Tibial nerve (tissue), 4 donors: Measurements from ENCODE around the gene SYNGR3. TPM values are rescaled to one million over a fixed set of nuclear protein-coding genes. Genes with fewer than 3 reads are reported as not detected.

Experiments
- DNase-seq, 2 donors: peaks; one replicate each; pipeline ENCODE4 v3.0.0-alpha.2; 2019; ENCODE audit warnings: low spot score in 2 of 2
- H3K27ac ChIP-seq, 4 donors: fragments of 200-600 bp; sonication (generic) in 3 of 4; one replicate each; pipeline ENCODE4 v1.5.1; 2017 to 2019; ENCODE audit warnings: mild to moderate bottlenecking in 1 of 4
- H3K27me3 ChIP-seq, 2 donors: fragments of 200-600 bp; sonication (generic) in 1 of 2; one replicate each; pipeline versions ENCODE4 v1.5.1 to v1.6.0; 2017 to 2019
- H3K36me3 ChIP-seq, 3 donors: fragments of 200-600 bp; sonication (generic); one replicate each; pipeline ENCODE4 v1.5.1; 2018 to 2019
- H3K4me1 ChIP-seq, 4 donors: fragments of 200-600 bp; sonication (generic) in 3 of 4; one replicate each; pipeline ENCODE4 v1.5.1; 2017 to 2019
- H3K4me3 ChIP-seq, 4 donors: fragments of 200-600 bp; sonication (generic) in 3 of 4; one replicate each; pipeline ENCODE4 v1.5.1; 2017 to 2019; ENCODE audit warnings: mild to moderate bottlenecking in 1 of 4, moderate library complexity in 1 of 4
- H3K9me3 ChIP-seq, 4 donors: fragments of 200-600 bp; sonication (generic) in 3 of 4; one replicate each; pipeline ENCODE4 v1.5.1; 2017 to 2019
- CTCF ChIP-seq, 5 experiments: fragments of 200-600 bp in 3 of 5; fragments of 450-650 bp in 2 of 5; sonication (generic) in 3 of 5; IDR thresholded peaks; one replicate each; pipeline ENCODE4 v1.5.1; 2016 to 2019; ENCODE audit warnings: antibody characterized with exemption in 5 of 5, mild to moderate bottlenecking in 3 of 5, moderate library complexity in 2 of 5
- EP300 ChIP-seq, 2 donors: sonication (generic); formaldehyde crosslinking; IDR thresholded peaks; one replicate each; pipeline ENCODE4 v1.6.1; 2017; ENCODE audit warnings: antibody characterized with exemption in 2 of 2, mild to moderate bottlenecking in 1 of 2
- POLR2A ChIP-seq, 2 donors: fragments of 450-650 bp; IDR thresholded peaks; one replicate each; pipeline ENCODE4 v1.6.1; 2017; ENCODE audit warnings: antibody characterized with exemption in 2 of 2, mild to moderate bottlenecking in 2 of 2, moderate library complexity in 2 of 2
- WGBS, 2 donors: methylation state at CpG; one replicate each; pipeline ENCODE4 v1.1.5; 2018; 5-methylcytosine and 5-hydroxymethylcytosine counted together
- total RNA-seq, 4 donors: library from RNA; depleted of rRNA; stranded (reverse); fragments of >200 nt; gene quantifications; one replicate each; pipeline ENCODE4 v1.1.0, GENCODE V29; 2016

SYNGR3 gene
- total RNA-seq, 4 donors from 2014 or later, result 3.9 TPM; not detected in 3

GRCh38 chr16:1999866-2000514, 10.2 kb downstream of the SYNGR3 start:
- Histone ChIP-seq H3K27me3 (no peaks in the 10 kb centered on the region), H3K4me1 (peaks cover 0 to 21% (median 14%) of the 10 kb centered on the region in 4 donors), H3K36me3 (peaks cover 20 to 78% (median 23%) of the 10 kb centered on the region in 3 donors), H3K27ac (no peak overlapping the region), H3K4me3 (no peak overlapping the region), H3K9me3 (no peaks in the 10 kb centered on the region)
- TF ChIP-seq CTCF (IDR thresholded peaks at IDR 0.05) (no peak), POLR2A (IDR thresholded peaks at IDR 0.05) (no peak), EP300 (IDR thresholded peaks at IDR 0.05) (no peak)
- 89 to 90% methylated on average over 23 of the region's 28 CpGs for WGBS, 2 donors
- DNase-seq, result no peak

GRCh38 chr16:2001035-2001434, 11.3 kb downstream of the SYNGR3 start:
- H3K27me3 ChIP-seq, result no peaks in the 10 kb centered on the region
- WGBS, 2 donors, result 90 to 97% methylated on average over 11 to 19 of the region's 19 CpGs
- H3K4me1 ChIP-seq, result peaks cover 0 to 31% (median 24%) of the 10 kb centered on the region in 4 donors
- no peak overlapping the region for H3K27ac ChIP-seq
- no peaks in the 10 kb centered on the region for H3K9me3 ChIP-seq
- no peak overlapping the region for H3K4me3 ChIP-seq
- no peak for DNase-seq
- TF ChIP-seq CTCF (IDR thresholded peaks at IDR 0.05) (no peak), EP300 (IDR thresholded peaks at IDR 0.05) (no peak), POLR2A (IDR thresholded peaks at IDR 0.05) (no peak)
- H3K36me3 ChIP-seq, result peaks cover 20 to 76% (median 23%) of the 10 kb centered on the region in 3 donors

GRCh38 chr16:2001456-2002355, 11.9 kb downstream of the SYNGR3 start:
- H3K27ac ChIP-seq, result no peak overlapping the region
- WGBS, 2 donors, result 93 to 95% methylated on average over 46 to 52 of the region's 53 CpGs
- H3K27me3 ChIP-seq, result no peaks in the 10 kb centered on the region
- no peak overlapping the region for H3K4me3 ChIP-seq
- DNase-seq, result no peak
- H3K4me1 ChIP-seq, result peaks cover 0 to 38% (median 30%) of the 10 kb centered on the region in 4 donors
- TF ChIP-seq EP300 (IDR thresholded peaks at IDR 0.05), result no peak
- no peak for TF ChIP-seq CTCF (IDR thresholded peaks at IDR 0.05)
- no peak for TF ChIP-seq POLR2A (IDR thresholded peaks at IDR 0.05)
- H3K36me3 ChIP-seq, result peaks cover 20 to 69% (median 23%) of the 10 kb centered on the region in 3 donors
- no peaks in the 10 kb centered on the region for H3K9me3 ChIP-seq

- H3K4me1 ChIP-seq, result peaks cover 0 to 47% (median 39%) of the 10 kb centered on the region in 4 donors
- H3K27me3 ChIP-seq, result no peaks in the 10 kb centered on the region
- 90% methylated on average over 29 to 34 of the region's 47 CpGs for WGBS, 2 donors
- peaks cover 20 to 60% (median 23%) of the 10 kb centered on the region in 3 donors for H3K36me3 ChIP-seq
- H3K9me3 ChIP-seq, result no peaks in the 10 kb centered on the region
- no peak for DNase-seq
- TF ChIP-seq POLR2A (IDR thresholded peaks at IDR 0.05) (no peak), CTCF (IDR thresholded peaks at IDR 0.05) (no peak), EP300 (IDR thresholded peaks at IDR 0.05) (no peak)
- H3K4me3 ChIP-seq, result no peak overlapping the region
- no peak overlapping the region for H3K27ac ChIP-seq
These were observed 12.8 kb downstream of the SYNGR3 start for GRCh38 chr16:2002406-2003230.
